K562 (cell line): ENCODE measurements around the gene CD226. TPM values are rescaled to one million over a fixed set of nuclear protein-coding genes. Genes with fewer than 3 reads are reported as not detected.
A peak's percentile ranks its signal among the peaks of the same experiment; 100 is the strongest.

Experiments used
- ATAC-seq: fragments of 200-7000 bp; cut with Tn5 transposase; 3 replicates; pipeline ENCODE4 v1.9.1; 2020; ENCODE audit warnings: moderate library complexity
- BruUV-seq: library from RNA; stranded (reverse); fragments of 400-500 nt; replicated peaks from 2 replicates; lab custom pipeline; 2021; lab: Mats Ljungman, UMichigan
- CTCF ChIA-PET: fragments of 300-600 bp; formaldehyde crosslinking; extraction: SDS; loops from one replicate; lab custom pipeline; 2021; ENCODE audit warnings: low intra/inter-chr PET ratio; lab: Yijun Ruan, JAX
- POLR2A ChIA-PET: fragments of 300-600, 350-650 bp; sonication (Branson Sonifier 250); formaldehyde crosslinking; extraction: SDS; loops from one replicate; lab custom pipeline; 2021; ENCODE audit warnings: antibody characterized with exemption, inconsistent platforms; lab: Yijun Ruan, JAX
- DNase-seq, 4 experiments: peaks; one replicate each; pipeline versions ENCODE4 v3.0.0 to v3.0.0-alpha.2; 2011 to 2018; ENCODE audit warnings: low spot score in 3 of 4, mixed read lengths in 3 of 4; ENCODE audit errors: extremely low read depth in 1 of 4
- FAIRE-seq: peaks from 2 replicates; lab custom pipeline; 2011; peaks lifted over from hg19 to GRCh38; lab: Jason Lieb, UNC
- H2AFZ ChIP-seq: 2 replicates; pipeline ENCODE4 v1.6.0; 2011; ENCODE audit warnings: low read depth, low read length, control low read depth, inconsistent platforms
- H3K27ac ChIP-seq: fragments of 200-600 bp; 3 replicates; pipeline ENCODE4 v1.8.0; 2011; ENCODE audit warnings: low read depth, mild to moderate bottlenecking, control low read depth, inconsistent platforms, low read length, moderate library complexity, mixed read lengths; ENCODE audit errors: extremely low read depth
- H3K27me3 ChIP-seq, 2 experiments: fragments of 300-600 bp in 1 of 2; 2 replicates in 1 of 2; 3 replicates in 1 of 2; pipeline versions ENCODE4 v1.6.0 to v1.8.0; 2011; ENCODE audit warnings: inconsistent platforms in 2 of 2, low read length in 2 of 2, mild to moderate bottlenecking in 1 of 2, mixed read lengths in 1 of 2, moderate library complexity in 1 of 2; ENCODE audit not compliant: control insufficient read depth in 2 of 2, insufficient read depth in 2 of 2
- H3K36me3 ChIP-seq: fragments of 300-600 bp; 3 replicates; pipeline ENCODE4 v1.8.0; 2011; ENCODE audit warnings: mild to moderate bottlenecking, low read length, inconsistent platforms; ENCODE audit not compliant: control insufficient read depth, insufficient read depth
- H3K4me1 ChIP-seq, 2 experiments: fragments of 200-600 bp in 1 of 2; replicated peaks in 1 of 2; 2 replicates in 1 of 2; 3 replicates in 1 of 2; pipeline versions ENCODE4 v1.5.1 to v1.8.0; 2011; ENCODE audit warnings: inconsistent platforms in 2 of 2, low read length in 2 of 2, mild to moderate bottlenecking in 1 of 2, mixed read lengths in 1 of 2, moderate library complexity in 1 of 2; ENCODE audit not compliant: control insufficient read depth in 2 of 2, insufficient read depth in 2 of 2
- H3K4me2 ChIP-seq: 2 replicates; pipeline ENCODE4 v1.6.1; 2011; ENCODE audit warnings: low read length, control low read depth, inconsistent platforms, mixed read lengths; ENCODE audit not compliant: insufficient read depth
- H3K4me3 ChIP-seq: fragments of 200-600 bp; sonication (generic), shearing (Covaris generic); 2 replicates; pipeline ENCODE4 v1.5.1; 2016; ENCODE audit warnings: control low read depth, inconsistent platforms
- H3K79me2 ChIP-seq: fragments of 200-600 bp; 3 replicates; pipeline ENCODE4 v1.8.0; 2011; ENCODE audit warnings: low read length, inconsistent platforms; ENCODE audit not compliant: control insufficient read depth, insufficient read depth
- H3K9ac ChIP-seq, 2 experiments: 2 replicates each; pipeline versions ENCODE4 v1.6.0 to v1.6.1; 2011; ENCODE audit warnings: low read depth in 2 of 2, low read length in 2 of 2, control low read depth in 1 of 2, inconsistent platforms in 1 of 2, mild to moderate bottlenecking in 1 of 2, mixed read lengths in 1 of 2; ENCODE audit not compliant: insufficient read depth in 1 of 2
- H3K9me1 ChIP-seq: one replicate; pipeline ENCODE4 v1.6.0; 2011; ENCODE audit warnings: inconsistent platforms, mild to moderate bottlenecking, low read length, moderate library complexity; ENCODE audit not compliant: control insufficient read depth, insufficient read depth
- H3K9me3 ChIP-seq: replicated peaks from 2 replicates; pipeline ENCODE4 v1.5.1; 2011; ENCODE audit warnings: low read depth, low read length, inconsistent platforms; ENCODE audit not compliant: control insufficient read depth, insufficient read depth
- H4K20me1 ChIP-seq: replicated peaks from 2 replicates; pipeline ENCODE4 v1.6.1; 2011; ENCODE audit warnings: low read length, inconsistent platforms, mixed read lengths; ENCODE audit not compliant: control insufficient read depth, insufficient read depth
- CEBPG ChIP-seq, 3 experiments: fragments of 200-800 bp in 1 of 3; sonication (Bioruptor generic) in 1 of 3; sonication (generic) in 1 of 3; formaldehyde crosslinking in 1 of 3; IDR thresholded peaks in 2 of 3; conservative IDR thresholded peaks in 1 of 3; 2 replicates each; pipeline versions ENCODE4 v1.6.1 to v1.8.0; 2016 to 2022; ENCODE audit warnings: missing compliant biosample characterization in 2 of 3, missing genetic modification characterization in 2 of 3, mild to moderate bottlenecking in 1 of 3, missing genetic modification reagents in 1 of 3
- CREM ChIP-seq: IDR thresholded peaks from 2 replicates; pipeline ENCODE4 v1.6.1; 2014; ENCODE audit warnings: antibody characterized with exemption, low read depth
- CTBP1 ChIP-seq: fragments of 450-650 bp; IDR thresholded peaks from 2 replicates; pipeline ENCODE4 v1.6.1; 2016; ENCODE audit warnings: borderline replicate concordance
- HIVEP1 ChIP-seq: fragments of 250-450 bp; sonication (Bioruptor Pico); IDR thresholded peaks from 2 replicates; pipeline ENCODE4 v1.4.0; 2020; ENCODE audit warnings: mild to moderate bottlenecking
- NCOA2 ChIP-seq, 2 experiments: fragments of 450-650 bp; IDR thresholded peaks; 2 replicates each; pipeline ENCODE4 v1.6.1; 2018; ENCODE audit warnings: mild to moderate bottlenecking in 2 of 2, moderate library complexity in 1 of 2; ENCODE audit not compliant: partially characterized antibody in 2 of 2
- NRF1 ChIP-seq, 2 experiments: fragments of 450-650 bp; IDR thresholded peaks in 1 of 2; conservative IDR thresholded peaks in 1 of 2; 2 replicates each; pipeline ENCODE4 v1.6.1; 2014; ENCODE audit warnings: mild to moderate bottlenecking in 2 of 2
- TSC22D4 ChIP-seq: fragments of 450-650 bp; IDR thresholded peaks from 2 replicates; pipeline ENCODE4 v1.6.1; 2016; ENCODE audit warnings: missing genetic modification characterization, missing biosample characterization, control low read depth
- ZNF408 ChIP-seq: fragments of 250-450 bp; sonication (Bioruptor Pico); IDR thresholded peaks from 2 replicates; pipeline ENCODE4 v1.4.0; 2020; ENCODE audit warnings: low read depth, mild to moderate bottlenecking, moderate library complexity
- ZNF584 ChIP-seq: fragments of 200-800 bp; sonication (Bioruptor generic); IDR thresholded peaks from 2 replicates; pipeline ENCODE4 v1.6.1; 2016; ENCODE audit warnings: low read depth, mild to moderate bottlenecking, missing genetic modification characterization, missing compliant biosample characterization
- WGBS: fragments of 100-300 bp; shearing (Covaris generic); methylation state at CpG from one replicate; pipeline ENCODE4 v1.1.6; 2016; ENCODE audit warnings: low coverage, mixed read lengths; ENCODE audit not compliant: insufficient coverage; ENCODE audit errors: missing lambda C conversion rate; 5-methylcytosine and 5-hydroxymethylcytosine counted together
- in situ Hi-C: fragments of 300-500 bp; cut with MboI; formaldehyde crosslinking; loops from 4 replicates; pipeline ENCODE4 v1.15.0; 2018; ENCODE audit warnings: inconsistent platforms, mixed read lengths
- intact Hi-C: fragments of 100-400 bp; cut with micrococcal nuclease; formaldehyde crosslinking; loops from 2 replicates; pipeline ENCODE4 v1.14.2; 2022
- polyA plus RNA-seq, 8 experiments: library from polyadenylated mRNA; depleted of rRNA in 4 of 8; stranded (reverse) in 5 of 8; unstranded in 3 of 8; fragments of >200 nt; fragmentation: Nextera tagmentation in 2 of 8; fragmentation: Illumina TruSeq in 1 of 8; extraction: Ambion mirVana in 2 of 8; extraction: Trizol in 1 of 8; gene quantifications; 2 replicates each; pipeline versions ENCODE4 v1.2.1 to v1.2.3, GENCODE V29; 2011 to 2014; ENCODE audit warnings: inconsistent platforms in 1 of 8, missing spikeins in 1 of 8
- total RNA-seq, 7 experiments: library from RNA; depleted of rRNA in 6 of 7; stranded (reverse); fragments of >200 nt in 6 of 7; fragmentation: Illumina TruSeq in 2 of 7; extraction: Trizol in 2 of 7; gene quantifications; 2 replicates each; pipeline versions ENCODE4 v1.2.1 to v1.2.3, GENCODE V29; 2011 to 2021; ENCODE audit warnings: low replicate concordance in 1 of 7
- TF ChIP-seq, protein P1 (sequence below), 2 experiments: fragments of 250-450 bp in 1 of 2; fragments of 450-650 bp in 1 of 2; sonication (Bioruptor Pico) in 1 of 2; IDR thresholded peaks; 2 replicates each; pipeline versions ENCODE4 v1.6.1 to v1.8.0; 2016 to 2021; ENCODE audit warnings: mild to moderate bottlenecking in 2 of 2, moderate library complexity in 2 of 2, missing compliant biosample characterization in 1 of 2, missing genetic modification characterization in 1 of 2
- TF ChIP-seq, protein P2 (sequence below): fragments of 450-650 bp; formaldehyde crosslinking; IDR thresholded peaks from 2 replicates; pipeline ENCODE4 v1.4.0; 2022; ENCODE audit warnings: missing genetic modification characterization

Gene CD226
- total and polyA plus RNA-seq, 9 of the 15 experiments (the other 6 are each of a cell fraction or from before 2014, with no cell fraction given), result 0.32 to 1.7 (median 0.80) TPM

DNA sequence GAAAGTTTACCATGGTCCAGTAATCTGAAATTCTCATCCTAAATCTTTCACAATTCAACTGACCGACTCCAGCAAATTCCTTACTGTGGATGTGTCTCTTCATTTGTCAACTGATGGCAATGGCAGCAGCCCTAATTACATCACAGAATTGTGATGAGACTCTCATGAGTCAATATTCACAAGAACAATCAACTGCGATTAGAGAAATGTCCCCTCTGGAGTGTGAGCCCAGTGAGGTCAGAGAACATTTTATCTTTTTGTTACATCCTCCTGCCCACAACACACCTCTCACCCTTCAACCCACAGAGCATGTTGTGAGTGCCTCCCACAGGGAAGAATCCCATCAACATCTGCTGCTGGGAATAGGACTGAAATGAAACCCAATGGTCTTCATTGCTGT is 73.6 kb downstream of the CD226 start:
- Histone ChIP-seq H3K79me2 (no peaks in the 10 kb centered on the region), H3K27me3 (no peaks in the 10 kb centered on the region), H4K20me1 (no peaks in the 10 kb centered on the region), H3K4me1 (peaks cover 0 to 2% of the 10 kb centered on the region in 2 experiments; a peak in 1 of 5 replicates), H3K9ac (no peak overlapping the region), H2AFZ (no peak overlapping the region), H3K4me3 (no peak overlapping the region), H3K9me1 (no peaks in the 10 kb centered on the region), H3K27ac (no peak overlapping the region), H3K9me3 (no peaks in the 10 kb centered on the region), H3K4me2 (no peak overlapping the region), H3K36me3 (no peaks in the 10 kb centered on the region)
- FAIRE-seq (no peak), DNase-seq (no peak), ATAC-seq (no peak)
- ChIA-PET CTCF (no interaction called here), POLR2A (no interaction called here)
- TF ChIP-seq CEBPG (CRISPR knock-in tag; IDR thresholded peaks at IDR 0.05) (no peak), CEBPG (tag; conservative IDR thresholded peaks at IDR 0.05 in 1 of 2, IDR thresholded peaks at IDR 0.05 in 1 of 2) (0 out of 4 replicates have a peak, but pooled peaks of 1 of the 2 experiments have one; percentile 29)
- TF ChIP-seq, protein P1, sequence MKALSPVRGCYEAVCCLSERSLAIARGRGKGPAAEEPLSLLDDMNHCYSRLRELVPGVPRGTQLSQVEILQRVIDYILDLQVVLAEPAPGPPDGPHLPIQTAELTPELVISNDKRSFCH (CRISPR knock-in tag; IDR thresholded peaks at IDR 0.05), result no peak
- TF ChIP-seq, protein P1 (tag; IDR thresholded peaks at IDR 0.05), result no peak
- WGBS, result 14% methylated on average over 2 of the region's 2 CpGs
- in situ Hi-C loops (no loop called here), intact Hi-C loops (no loop called here)
- no TSS peak for BruUV-seq

DNA sequence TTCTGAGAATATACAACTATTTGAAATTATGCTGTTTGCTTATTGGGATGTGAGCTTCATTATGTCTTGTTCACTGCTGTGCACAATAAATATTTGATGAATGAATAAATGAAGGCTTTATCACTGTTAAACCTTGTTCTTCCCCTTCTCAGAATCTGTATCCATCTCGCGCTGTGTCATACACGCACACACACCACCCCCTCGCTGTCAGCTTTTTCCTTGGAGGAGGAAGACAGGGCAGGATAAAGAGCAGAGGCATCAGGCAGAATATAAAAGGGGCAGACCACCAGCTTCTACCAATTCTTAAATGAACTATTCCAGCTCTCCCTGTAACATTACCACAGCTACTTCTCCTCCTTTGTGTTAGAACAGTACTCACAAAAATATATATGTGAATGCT is 75.0 kb downstream of the CD226 start:
- FAIRE-seq, result no peak
- intact Hi-C loops (no loop called here), in situ Hi-C loops (no loop called here)
- H3K27me3 ChIP-seq, result no peaks in the 10 kb centered on the region
- no peaks in the 10 kb centered on the region for H4K20me1 ChIP-seq
- H3K4me3 ChIP-seq, result no peak overlapping the region
- H2AFZ ChIP-seq, result no peak overlapping the region
- WGBS, result 5% methylated on average over 4 of the region's 4 CpGs
- H3K9me3 ChIP-seq, result no peaks in the 10 kb centered on the region
- H3K9me1 ChIP-seq, result no peaks in the 10 kb centered on the region
- ChIA-PET POLR2A (interaction anchor here (1.6 kb wide), 1 partner anchor 214 kb away, joined by 3 read pairs; no protein-coding TSS in a partner anchor), CTCF (interaction anchor here (0.6 kb wide), 1 partner anchor 578 kb away, joined by 3 read pairs; no protein-coding TSS in a partner anchor)
- H3K4me2 ChIP-seq, result no peak overlapping the region
- peaks cover 0 to 2% of the 10 kb centered on the region in 2 experiments; a peak in 1 of 5 replicates for H3K4me1 ChIP-seq
- no peak overlapping the region for H3K9ac ChIP-seq
- no peak for DNase-seq
- H3K79me2 ChIP-seq, result no peaks in the 10 kb centered on the region
- no peaks in the 10 kb centered on the region for H3K36me3 ChIP-seq
- ATAC-seq, result no peak
- H3K27ac ChIP-seq, result no peak overlapping the region
- no TSS peak for BruUV-seq
- no peak for TF ChIP-seq NCOA2 (IDR thresholded peaks at IDR 0.05; ENCODE audit: partially characterized antibody in 2 of 2)
- no peak for TF ChIP-seq ZNF408
- no peak for TF ChIP-seq CTBP1
- no peak for TF ChIP-seq HIVEP1
- TF ChIP-seq ZNF584 (CRISPR knock-in tag), result no peak
- TF ChIP-seq TSC22D4 (tag), result no peak
- no peak for TF ChIP-seq CREM
- TF ChIP-seq, protein P2, sequence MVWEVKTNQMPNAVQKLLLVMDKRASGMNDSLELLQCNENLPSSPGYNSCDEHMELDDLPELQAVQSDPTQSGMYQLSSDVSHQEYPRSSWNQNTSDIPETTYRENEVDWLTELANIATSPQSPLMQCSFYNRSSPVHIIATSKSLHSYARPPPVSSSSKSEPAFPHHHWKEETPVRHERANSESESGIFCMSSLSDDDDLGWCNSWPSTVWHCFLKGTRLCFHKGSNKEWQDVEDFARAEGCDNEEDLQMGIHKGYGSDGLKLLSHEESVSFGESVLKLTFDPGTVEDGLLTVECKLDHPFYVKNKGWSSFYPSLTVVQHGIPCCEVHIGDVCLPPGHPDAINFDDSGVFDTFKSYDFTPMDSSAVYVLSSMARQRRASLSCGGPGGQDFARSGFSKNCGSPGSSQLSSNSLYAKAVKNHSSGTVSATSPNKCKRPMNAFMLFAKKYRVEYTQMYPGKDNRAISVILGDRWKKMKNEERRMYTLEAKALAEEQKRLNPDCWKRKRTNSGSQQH (CRISPR knock-in tag), result no peak
- no peak for TF ChIP-seq NRF1 (conservative IDR thresholded peaks at IDR 0.05 in 1 of 2, IDR thresholded peaks at IDR 0.05 in 1 of 2)
